Putamen (tissue), 1 donor: ENCODE results near the gene CYTH4.
"Not testable (repeated sequence)": the region's sequence is repeated elsewhere in the genome, so short reads cannot be mapped to it uniquely, and the experiment has no call there.

ENCODE experiments used
- DNase-seq: peaks from one replicate; pipeline ENCODE4 v3.0.0-alpha.2; 2016; ENCODE audit warnings: low spot score

The CYTH4 gene, protein sequence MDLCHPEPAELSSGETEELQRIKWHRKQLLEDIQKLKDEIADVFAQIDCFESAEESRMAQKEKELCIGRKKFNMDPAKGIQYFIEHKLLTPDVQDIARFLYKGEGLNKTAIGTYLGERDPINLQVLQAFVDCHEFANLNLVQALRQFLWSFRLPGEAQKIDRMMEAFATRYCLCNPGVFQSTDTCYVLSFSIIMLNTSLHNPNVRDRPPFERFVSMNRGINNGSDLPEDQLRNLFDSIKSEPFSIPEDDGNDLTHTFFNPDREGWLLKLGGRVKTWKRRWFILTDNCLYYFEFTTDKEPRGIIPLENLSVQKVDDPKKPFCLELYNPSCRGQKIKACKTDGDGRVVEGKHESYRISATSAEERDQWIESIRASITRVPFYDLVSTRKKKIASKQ

DNA sequence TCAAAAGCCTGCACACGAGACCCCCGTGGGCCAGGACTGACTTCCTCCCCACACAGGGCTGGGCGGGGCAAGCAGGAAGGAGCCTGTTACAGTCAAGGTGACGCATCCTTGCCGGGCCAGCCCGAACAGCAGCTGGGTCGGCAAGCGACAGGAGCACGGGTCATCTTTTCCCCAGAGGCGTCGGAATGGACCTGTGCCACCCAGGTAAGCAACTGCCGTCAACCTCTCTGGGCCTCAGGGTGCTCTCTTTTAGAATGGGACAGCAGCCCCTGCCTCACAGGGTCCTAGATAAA lies at the start of gene CYTH4:
TSS of gene CYTH4 (plus strand) at position 124 of the 293 bp plus-strand sequence. CDS start at position 186, 62 bp downstream.
- DNase-seq, result no peak

DNA sequence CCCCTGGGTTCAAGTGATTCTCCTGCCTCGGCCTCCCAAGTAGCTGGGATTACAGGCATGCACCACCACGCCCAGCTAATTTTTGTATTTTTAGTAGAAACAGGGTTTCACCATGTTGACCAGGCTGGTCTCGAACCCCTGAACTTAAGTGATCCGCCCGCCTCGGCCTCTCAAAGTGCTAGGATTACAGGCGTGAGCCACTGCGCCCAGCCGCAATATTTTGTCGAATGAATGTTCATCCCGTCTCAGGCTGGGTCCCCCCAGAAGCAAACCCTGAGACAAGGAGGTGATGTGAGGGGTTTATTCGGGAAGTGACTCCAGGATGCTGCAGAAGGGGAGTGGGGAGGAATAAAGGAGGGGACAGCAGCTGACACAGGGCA lies 48.9 kb upstream of the CYTH4 start:
- not testable (repeated sequence) for DNase-seq

DNA sequence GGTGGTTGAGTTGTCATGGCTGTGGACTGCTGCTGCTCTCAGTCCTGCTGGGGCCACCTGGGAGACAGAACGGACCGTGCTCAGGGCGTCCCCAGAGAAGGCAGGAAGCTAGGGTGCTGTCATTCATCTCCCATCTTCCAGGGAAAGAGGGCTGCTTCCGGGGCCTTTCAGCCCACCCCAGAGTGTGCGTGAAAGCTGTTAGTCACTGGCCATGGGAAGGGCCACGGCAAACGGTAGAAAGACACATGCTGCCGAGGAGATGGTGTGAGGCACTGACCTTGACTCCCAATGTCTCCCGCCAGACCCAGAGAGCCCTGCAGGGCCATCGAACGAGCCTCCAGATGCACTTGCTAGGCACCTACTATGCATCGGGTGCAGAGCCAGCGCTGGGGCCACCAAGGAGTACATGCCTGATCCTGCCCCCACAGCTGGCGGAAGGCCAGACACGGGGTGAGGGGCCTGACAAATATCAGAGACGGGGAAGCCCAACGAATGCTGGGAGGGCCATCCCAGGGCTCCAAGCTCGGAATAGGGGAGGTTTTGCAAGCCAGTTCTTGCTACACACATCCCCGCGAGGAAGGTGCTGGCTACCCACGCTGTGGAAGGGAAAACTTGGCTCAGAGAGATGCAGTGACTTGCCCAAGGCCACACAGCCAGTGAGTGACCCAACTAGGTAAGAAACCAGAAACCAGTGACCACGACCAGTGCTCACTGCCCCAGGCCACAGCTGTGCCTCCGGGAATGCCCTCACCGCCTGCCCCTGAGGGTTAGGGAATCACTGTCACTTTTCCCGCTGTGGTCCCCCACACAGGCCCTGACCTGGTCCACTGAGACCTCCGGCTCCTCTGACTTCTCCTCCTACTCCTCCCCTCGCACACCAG lies 48.3 kb upstream of the CYTH4 start:
- DNase-seq, result no peak

DNA sequence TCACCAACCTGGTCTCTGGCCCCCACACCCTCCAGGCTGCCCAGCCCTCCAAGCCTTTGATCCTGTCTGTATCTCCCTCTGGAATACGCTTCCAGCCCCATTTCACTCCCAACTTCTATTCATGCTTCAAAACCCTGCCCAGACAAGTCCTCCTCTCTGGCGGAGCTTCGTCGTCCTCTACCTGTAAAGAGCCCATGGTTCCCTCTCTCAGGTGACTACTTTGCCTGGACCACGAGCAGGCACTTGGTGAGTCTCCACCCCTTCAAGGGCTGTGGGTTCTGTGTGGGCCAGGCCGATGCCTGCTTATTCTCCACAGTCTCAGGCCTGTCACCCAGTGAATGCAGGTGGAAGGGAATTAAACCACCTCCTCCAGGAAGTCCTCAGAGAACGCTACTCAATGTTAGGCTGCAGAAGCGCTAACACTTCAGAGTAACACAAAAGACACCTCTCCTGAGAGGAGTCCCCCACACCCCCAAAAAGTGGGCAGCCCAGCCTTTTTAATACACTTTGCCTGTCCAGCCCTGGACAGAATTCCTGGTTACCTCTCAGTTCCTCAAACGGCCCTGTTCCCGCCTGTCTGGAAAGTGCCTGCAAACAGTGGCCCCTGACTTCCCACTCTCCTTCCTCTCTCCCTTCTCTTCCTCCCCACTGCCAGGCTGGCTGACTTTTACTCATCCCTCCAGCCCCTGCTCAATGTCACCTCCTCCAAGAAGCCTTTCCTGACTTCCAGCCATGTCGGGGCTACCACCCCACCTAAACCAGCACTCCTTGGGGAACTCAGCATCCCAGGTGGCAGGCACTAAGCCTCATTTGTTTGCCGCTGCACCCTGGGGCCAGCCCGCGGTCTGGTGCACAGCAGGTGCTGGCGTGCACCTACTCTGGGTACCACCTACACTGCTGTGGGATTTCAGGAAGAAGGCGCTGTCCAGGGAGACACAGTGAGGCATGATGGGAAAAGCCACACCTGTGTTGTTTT lies 47.3 kb upstream of the CYTH4 start:
- DNase-seq, result no peak

DNA sequence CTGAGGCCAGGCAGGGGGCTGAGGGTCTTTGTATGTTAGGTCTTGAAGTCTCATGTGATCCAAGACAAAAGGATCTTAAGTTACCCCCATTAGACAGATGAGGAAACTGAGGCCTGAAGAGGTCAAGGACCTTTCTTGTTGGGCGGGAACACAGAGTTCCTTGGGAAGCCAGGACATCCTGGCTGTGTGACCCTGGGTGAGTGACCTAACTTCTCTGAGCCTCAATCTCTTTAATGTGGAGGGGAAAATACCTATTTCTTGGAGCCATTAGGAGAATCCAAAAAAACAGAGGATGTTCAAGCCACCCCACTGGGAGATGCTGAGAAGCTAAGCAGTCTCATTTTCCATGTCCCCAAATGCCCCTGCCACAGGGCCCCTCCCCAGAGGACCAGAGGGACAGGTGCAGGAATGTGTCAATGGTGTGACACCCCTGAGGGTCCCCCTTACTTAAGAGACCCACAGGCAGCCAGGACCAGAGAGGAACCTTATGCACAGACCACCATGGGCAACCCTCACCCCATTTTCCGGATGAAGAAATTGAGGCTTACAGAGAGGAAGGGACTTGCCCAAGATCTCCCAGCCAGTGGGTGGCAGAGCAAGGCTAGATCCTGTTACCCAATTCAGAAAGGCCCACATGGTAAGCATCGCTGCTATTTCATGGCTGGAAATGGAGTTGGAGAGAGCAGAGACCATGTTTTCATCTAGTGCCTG lies 46.3 kb upstream of the CYTH4 start:
- no peak for DNase-seq

DNA sequence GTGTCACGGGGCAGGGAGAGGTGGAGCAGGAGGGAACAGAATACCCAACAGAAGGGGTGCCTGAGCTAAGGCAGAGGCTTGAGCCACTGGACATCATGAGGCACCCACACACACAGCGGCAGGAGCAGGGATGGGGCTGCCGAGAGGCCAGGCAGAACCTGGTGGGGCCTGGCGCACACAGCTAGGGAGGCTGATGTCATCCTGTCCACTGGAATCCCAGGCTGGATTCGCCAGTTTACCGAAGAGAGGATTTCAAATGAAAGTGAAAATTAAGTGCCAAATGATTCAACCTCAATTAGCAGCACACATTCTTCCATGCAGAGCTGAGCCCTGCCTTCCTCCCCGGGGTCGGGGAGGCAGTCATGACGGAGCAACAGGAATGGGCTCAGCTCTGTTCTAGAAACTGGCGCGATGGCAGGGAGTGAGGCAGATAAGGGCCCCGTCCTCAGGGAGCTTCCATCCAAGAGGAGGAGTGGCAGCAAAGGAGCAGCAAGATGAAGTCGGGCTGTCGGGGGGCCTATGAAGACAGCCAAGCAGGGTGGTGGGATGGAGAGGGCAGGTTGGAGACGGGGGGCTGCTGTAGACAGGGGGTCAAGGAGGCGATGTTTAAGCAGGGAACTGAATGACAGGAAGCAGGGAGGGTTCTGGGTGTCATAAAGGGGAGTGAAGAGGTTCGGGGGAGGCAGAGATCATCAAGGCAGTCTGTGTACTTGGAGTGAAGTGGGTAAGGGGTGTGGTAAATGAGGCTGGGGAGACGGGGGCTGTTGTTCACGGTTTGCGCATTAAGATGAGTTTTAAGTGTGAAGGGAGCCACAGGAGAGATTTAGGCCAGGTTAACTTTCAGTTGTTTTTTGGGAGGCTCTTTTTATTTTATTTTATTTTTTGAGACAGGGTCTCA lies 44.7 kb upstream of the CYTH4 start:
- no peak for DNase-seq

DNA sequence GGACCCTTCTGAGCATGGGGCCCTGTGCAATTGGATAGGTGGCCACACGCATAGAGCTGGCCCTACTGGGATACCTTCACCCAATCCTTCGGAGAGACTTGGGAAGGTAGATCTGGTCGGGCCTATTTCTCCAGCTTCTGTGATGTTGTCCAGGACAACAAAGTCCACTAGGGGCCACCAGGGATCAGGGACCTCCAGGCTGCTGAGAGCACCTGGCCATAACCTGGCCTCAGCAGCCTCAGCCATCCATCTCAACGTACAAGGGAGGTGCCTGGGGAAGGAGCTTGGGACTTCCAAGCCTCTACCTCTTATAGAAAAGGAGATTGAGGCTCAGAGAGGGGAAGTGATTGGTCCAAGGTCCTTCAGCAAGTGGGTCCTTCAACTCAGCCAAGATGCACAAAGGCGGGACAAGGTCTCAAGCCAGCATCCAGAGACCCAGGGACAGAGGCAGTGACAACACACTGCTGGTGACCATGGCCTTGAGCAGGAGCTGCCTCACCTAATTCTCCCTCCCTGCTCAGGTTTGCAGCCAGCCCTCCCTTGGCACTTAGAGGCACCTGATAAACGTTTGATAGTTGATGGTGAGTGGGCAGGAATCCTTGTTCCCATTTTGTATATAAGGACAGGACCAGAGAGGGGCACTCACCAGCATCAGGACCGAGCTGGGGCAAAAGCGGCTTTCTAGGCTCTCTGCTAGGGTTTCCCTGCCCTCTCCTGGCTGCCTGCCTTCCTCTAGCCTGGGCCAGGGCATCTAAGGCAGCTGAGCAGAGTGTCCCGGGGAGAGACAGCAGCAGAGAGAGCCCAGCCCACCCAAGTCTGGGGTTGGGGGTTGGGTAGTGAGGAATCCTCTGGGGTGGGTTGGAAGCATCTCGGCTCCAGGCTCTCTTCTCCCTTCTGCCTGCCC lies 42.7 kb upstream of the CYTH4 start:
- no peak for DNase-seq

DNA sequence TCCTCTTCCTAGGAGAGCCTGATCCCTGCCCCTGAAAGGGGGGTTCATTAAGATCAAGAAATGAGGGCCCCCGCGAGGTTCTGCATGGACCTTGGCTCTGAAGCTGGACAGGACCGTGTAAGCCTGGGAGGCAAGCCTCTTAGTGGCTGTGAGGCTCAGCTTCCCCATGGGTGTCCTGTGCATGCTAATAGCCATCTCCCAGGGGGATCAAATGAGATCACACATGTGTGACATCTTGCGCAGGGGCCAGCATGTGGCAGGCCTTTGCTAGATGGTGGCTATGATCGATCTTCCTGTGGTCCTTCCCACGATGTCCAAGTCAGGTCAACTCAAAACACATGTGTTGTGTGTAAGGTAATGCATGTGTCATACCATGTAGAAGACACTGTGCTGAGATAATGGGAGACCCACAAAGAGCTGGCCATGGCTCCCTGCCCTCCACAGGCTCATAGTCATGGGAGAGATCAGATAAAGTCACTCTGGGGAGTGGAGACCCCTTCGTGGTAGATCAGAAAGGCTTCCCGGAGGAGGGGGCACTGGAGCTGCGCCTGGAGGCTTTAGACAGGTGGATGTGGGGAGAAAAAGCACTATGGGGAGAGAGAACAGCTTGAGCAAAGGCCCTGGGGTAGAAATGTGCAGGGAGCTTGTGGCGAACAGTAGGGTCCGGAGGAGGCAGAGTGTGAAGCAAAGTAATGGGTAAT lies 41.9 kb upstream of the CYTH4 start:
- DNase-seq, result no peak

DNA sequence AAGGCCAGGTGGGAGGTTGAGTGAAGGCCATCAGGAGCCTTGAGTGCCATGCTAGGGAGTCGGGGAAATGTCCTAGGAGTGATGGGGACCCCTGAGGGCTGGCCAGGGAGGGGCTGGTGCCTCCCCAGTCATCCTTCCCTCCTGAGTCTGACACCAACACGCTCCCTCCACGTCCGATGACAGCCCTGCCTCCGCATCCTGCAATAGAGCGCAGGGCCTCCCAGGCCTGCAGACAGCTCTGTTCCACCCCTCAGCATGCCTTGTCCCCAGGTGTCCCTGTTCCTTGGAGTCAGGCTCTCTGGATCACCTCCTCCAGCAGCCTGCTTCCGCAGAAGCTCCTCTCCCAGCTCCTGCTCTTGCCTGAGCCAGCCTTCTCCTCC lies 41.4 kb upstream of the CYTH4 start:
- no peak for DNase-seq

DNA sequence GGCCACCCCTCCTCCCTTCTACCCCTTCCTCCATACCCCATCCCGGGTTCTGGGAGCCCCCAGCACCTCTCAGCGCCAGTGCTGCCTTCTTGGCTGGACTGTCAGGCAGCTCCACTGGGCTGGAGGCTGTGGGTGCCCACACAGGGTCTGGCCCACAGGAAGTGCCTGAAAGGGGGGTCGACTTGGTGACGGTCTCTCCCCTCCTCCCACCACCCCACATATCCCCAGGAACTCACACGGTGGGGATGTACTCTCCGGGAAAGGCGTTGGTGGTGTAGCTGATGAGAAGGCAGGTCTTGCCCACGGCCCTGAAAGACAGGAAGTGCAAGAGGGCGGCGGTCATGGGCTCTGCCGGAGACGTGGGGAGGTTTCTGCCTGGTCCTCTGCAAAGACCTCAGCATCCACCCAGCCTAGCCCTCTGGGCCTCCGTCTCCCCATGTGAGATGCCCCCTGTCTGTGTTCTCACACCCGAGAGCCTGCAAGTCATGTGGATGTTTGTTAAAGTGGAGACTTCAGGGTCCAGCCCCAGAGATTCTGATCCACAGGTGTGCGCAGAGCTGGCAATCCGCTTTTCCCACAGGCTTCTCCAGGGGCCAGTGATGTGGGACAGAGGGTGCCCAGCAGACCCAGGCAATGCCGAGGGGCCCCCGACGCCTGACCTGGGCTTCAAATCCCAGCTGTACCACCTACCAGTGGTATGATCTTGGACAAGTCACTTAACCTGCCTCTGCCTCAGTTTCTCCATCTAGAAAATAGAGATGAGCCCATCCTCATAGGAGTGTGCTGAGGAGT lies 40.8 kb upstream of the CYTH4 start:
- DNase-seq, result no peak

DNA sequence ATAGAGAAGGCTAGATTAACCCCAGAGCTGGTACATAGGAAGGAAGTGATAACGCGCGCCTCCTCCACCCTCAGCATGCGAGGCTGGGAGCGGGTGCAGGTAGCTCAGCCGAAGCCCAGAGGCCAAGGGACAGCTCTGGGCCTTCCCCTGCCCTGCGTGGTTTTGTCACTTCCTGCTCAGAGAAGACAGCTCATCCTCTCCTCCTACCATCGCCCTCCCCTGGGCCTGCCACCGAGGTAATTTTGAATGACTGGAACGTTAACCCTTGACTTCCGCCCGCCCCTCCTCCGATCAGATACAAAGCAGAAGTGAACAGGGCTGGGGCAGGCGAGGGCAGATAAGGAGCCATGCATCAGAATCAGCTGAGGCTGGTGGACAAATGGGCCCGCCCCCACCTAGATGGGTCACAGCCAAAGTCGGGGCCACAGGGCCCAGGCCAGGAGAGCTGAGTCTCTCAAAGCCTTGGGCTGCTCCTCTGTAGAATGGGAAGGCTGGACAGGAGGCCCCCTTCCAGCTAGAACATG lies 39.9 kb upstream of the CYTH4 start:
- DNase-seq, result no peak

DNA sequence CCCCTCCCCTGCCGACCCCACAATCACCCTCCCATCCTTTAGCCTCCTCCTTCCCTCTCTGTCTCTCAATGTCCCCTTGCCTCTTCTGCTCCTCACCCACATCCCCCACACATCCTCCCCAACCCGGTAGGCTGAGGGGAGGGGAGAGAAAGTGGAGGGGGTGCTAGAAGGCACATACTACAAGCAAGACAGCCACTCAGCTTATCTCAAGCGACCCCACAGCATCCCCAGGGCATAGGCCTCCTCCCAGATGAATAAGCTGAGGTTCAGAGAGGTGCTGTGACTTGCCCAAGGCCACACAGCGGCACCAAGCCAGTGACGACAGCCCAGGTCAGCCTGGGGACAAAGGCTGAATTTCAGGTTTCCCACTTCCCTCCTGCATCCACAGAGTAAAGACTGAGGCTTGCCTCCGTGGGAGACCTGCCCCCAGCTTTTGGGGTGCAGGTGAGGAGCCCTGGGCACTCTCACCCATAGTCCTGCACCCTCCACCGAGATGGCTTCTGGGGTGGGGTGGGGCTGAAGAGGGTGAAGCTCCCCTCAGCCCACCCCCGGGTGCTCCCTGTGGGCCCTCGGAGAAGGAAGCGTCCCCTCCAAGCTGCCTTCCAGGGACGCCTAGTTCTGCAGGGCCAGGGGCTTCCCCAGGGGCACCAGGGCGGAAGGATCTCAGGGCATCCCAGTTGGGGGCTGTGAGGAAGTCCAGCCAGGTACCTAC lies 38.8 kb upstream of the CYTH4 start:
- no peak for DNase-seq

DNA sequence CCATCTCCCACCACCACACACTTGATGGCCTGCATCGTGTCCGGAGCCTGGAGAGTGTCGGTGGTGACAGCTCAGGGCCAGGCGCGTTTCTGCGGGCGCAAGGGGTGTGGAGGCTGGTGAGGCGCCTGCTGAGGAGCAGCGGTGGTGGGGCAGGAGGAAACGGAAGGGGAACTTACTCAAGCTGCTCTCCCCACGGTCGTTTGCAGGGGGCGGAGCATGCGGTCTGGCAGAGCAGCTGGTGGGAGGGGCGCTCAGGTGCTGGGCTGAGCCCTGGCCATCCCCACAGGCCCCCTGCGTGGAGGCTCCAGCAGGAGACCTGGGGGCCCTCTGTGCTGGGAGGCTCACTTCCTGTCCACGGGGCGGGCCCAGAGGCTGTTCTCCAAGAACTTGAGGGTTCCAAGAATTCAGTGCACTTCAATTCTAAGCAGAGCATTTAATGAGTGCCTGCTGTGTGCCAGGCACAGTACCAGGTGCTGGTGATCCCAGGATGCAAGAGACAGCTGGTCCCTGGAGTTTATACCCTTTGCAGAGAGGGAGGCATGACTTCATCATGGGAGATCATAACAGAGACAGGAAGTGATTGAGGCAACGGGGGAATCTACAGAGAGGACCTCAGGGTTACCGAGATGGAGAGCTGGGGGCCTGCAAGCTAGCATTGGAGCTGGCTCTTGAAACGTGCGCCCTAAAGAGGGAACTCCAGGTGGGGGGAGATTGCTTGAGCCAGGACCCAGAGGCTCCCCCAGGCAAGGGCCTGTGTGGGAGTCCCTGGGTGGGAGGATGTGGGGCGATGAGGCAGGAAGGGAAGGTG lies 38.0 kb upstream of the CYTH4 start, which contains the start of gene RAC2:
TSS of gene RAC2 (minus strand) at position 156 of the 808 bp plus-strand sequence. CDS start at position 35, 121 bp downstream.
- DNase-seq, result no peak

DNA sequence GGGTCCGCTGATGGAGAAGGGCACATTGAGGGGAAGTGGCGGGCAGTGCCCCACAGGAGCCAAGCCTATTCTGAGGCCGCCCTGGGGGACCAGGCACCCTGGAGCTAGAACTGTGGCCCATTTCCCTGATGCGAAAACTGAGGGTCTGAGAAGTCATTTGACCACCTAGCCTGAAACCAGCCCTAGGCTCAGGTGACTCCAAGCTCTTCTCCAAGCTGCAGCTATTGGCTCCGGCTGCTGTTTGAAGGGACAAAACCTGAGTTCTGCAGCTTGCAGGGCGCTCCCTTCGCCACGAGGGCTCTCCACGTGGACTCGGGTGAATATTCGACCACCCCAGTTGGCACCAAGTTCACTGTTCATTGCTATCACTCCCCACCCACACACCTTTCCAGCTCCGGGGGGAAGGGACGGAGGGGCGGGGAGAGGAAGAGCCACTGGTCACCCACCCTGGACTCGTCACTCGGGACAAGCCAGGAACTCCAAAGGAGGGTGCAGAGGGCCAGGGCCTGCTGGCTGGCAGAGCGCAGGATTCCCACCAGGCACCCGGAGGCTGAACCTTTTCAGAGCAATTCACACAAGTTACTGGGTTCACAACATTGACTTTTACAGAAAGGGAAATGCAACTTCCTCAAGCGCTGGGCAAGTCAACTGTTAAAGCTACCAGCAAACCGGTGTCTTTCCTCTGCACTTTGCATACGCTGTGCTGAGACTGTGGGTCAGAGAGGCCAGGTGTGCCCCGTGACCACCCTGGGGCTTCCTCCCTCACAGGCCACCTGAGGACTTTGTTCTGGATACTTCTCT lies 37.2 kb upstream of the CYTH4 start:
- no peak for DNase-seq

DNA sequence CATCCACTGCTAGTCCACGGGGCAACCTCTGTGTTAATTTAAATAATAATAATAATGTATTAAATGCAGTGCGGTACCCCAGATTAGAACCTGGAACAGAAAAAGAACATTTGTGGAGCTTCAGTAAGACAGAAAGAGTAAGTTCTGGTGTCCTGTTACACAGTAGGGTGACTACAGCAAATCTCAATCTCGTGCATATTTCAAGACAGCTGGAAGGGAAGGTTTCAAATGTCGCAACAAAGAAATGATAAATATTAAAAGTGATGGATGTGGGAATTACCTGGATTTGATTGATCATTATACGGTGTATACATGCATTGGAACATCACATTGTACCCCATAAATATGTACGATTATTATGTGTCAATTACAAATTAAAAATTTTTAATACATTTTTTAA lies 36.6 kb upstream of the CYTH4 start:
- no peak for DNase-seq
